Natural killer cell (primary cell): ENCODE measurements around the gene SERP2. TPM values are rescaled to one million over a fixed set of nuclear protein-coding genes. Genes with fewer than 3 reads are reported as not detected.

Source experiments
- ATAC-seq, 3 donors: fragments of 150-1000 bp in 2 of 3; fragments of 200-7000 bp in 1 of 3; cut with Tn5 transposase; 1 replicate in 1 of 3; 2 replicates in 2 of 3; pipeline ENCODE4 v1.10.0; 2021; ENCODE audit warnings: mild to moderate bottlenecking in 2 of 3, moderate library complexity in 2 of 3
- DNase-seq, 2 donors: peaks; one replicate each; pipeline versions ENCODE4 v3.0.0 to v3.0.0-alpha.2; 2013 to 2021; ENCODE audit warnings: mixed read lengths in 1 of 2
- H3K27ac ChIP-seq: one replicate; pipeline ENCODE4 v1.5.1; 2013; ENCODE audit warnings: mild to moderate bottlenecking, low read length
- H3K27me3 ChIP-seq: one replicate; pipeline ENCODE4 v1.6.1; 2013; ENCODE audit warnings: low read length; ENCODE audit not compliant: control insufficient read depth, insufficient read depth
- H3K36me3 ChIP-seq: one replicate; pipeline ENCODE4 v1.6.1; 2013; ENCODE audit warnings: low read length; ENCODE audit not compliant: control insufficient read depth, insufficient read depth
- H3K4me1 ChIP-seq: one replicate; pipeline ENCODE4 v1.6.1; 2013; ENCODE audit warnings: low read length; ENCODE audit not compliant: control insufficient read depth, insufficient read depth
- H3K4me3 ChIP-seq: one replicate; pipeline ENCODE4 v1.5.1; 2013; ENCODE audit warnings: low read length
- H3K9me3 ChIP-seq: one replicate; pipeline ENCODE4 v1.6.1; 2013; ENCODE audit warnings: low read length; ENCODE audit not compliant: control insufficient read depth, insufficient read depth
- H3K27ac Mint-ChIP-seq, 2 donors: one replicate each; pipeline ENCODE4 v1.8.0; 2022; ENCODE audit warnings: mild to moderate bottlenecking in 2 of 2, mixed read lengths in 2 of 2, moderate library complexity in 1 of 2
- H3K27me3 Mint-ChIP-seq, 2 donors: one replicate each; pipeline ENCODE4 v1.8.0; 2022; ENCODE audit warnings: low read depth in 2 of 2, mixed read lengths in 2 of 2
- H3K36me3 Mint-ChIP-seq: one replicate; pipeline ENCODE4 v1.8.0; 2022; ENCODE audit warnings: mixed read lengths
- H3K4me1 Mint-ChIP-seq, 2 donors: one replicate each; pipeline ENCODE4 v1.8.0; 2022; ENCODE audit warnings: mixed read lengths in 2 of 2
- H3K4me3 Mint-ChIP-seq: one replicate; pipeline ENCODE4 v1.8.0; 2022; ENCODE audit warnings: mild to moderate bottlenecking, moderate library complexity, mixed read lengths
- H3K9me3 Mint-ChIP-seq, 2 donors: one replicate each; pipeline ENCODE4 v1.8.0; 2022; ENCODE audit warnings: mixed read lengths in 2 of 2
- CTCF ChIP-seq: fragments of 200-600 bp; IDR thresholded peaks from one replicate; pipeline ENCODE4 v1.8.0; 2022; ENCODE audit warnings: antibody characterized with exemption
- WGBS: methylation state at CpG from one replicate; pipeline ENCODE4 v1.1.7; 2013; ENCODE audit warnings: missing lambda C conversion rate; ENCODE audit not compliant: insufficient coverage; 5-methylcytosine and 5-hydroxymethylcytosine counted together
- intact Hi-C: fragments of 100-400 bp; cut with micrococcal nuclease; formaldehyde crosslinking; loops from one replicate; pipeline ENCODE4 v1.14.2; 2022
- total RNA-seq, 4 donors: library from RNA; stranded (reverse); fragments of 120-200 nt in 1 of 4; gene quantifications; one replicate each; pipeline versions ENCODE4 v1.2.3 to v1.2.4, GENCODE V29; 2013 to 2022

The SERP2 gene
- total RNA-seq, 3 donors from 2014 or later (not counting 1 experiment from before 2014, with no cell fraction given) = 2.0 to 4.1 (median 3.2) TPM

GRCh38 chr13:44352671-44353070 lies 21.0 kb upstream of the SERP2 start:
- DNase-seq = peak; percentile 21 to 42
- Mint-ChIP-seq H3K9me3 (no peaks in the 10 kb centered on the region), H3K27me3 (no peaks in the 10 kb centered on the region), H3K36me3 (no peaks in the 10 kb centered on the region), H3K4me1 (peaks cover 27 to 30% of the 10 kb centered on the region in 2 donors), H3K27ac (peak overlapping the region; percentile 80 to 84), H3K4me3 (peak overlapping the region; percentile 66)
- H3K36me3 ChIP-seq = no peaks in the 10 kb centered on the region
- H3K27me3 ChIP-seq = no peaks in the 10 kb centered on the region
- no peaks in the 10 kb centered on the region for H3K9me3 ChIP-seq
- H3K4me1 ChIP-seq = peaks cover 25% of the 10 kb centered on the region
- intact Hi-C loops = loop anchor here (10.0 kb wide), 1 partner anchor 268 kb away; no protein-coding TSS in a partner anchor
- peak; percentile 81 to 89 (median 85) for ATAC-seq
- no peak for TF ChIP-seq CTCF
- H3K27ac ChIP-seq = peak overlapping the region; percentile 63
- WGBS = 22% methylated on average over 2 of the region's 2 CpGs
- H3K4me3 ChIP-seq = no peak overlapping the region

- Mint-ChIP-seq H3K27ac (no peak overlapping the region), H3K4me3 (no peak overlapping the region), H3K9me3 (no peaks in the 10 kb centered on the region), H3K36me3 (no peaks in the 10 kb centered on the region), H3K27me3 (peaks cover 0 to 3% of the 10 kb centered on the region in 2 donors), H3K4me1 (peaks cover 27 to 30% of the 10 kb centered on the region in 2 donors)
- DNase-seq (no peak), ATAC-seq (no peak)
- no peak overlapping the region for H3K27ac ChIP-seq
- WGBS = 100% methylated on average over 1 of the region's 1 CpG
- no peak overlapping the region for H3K4me3 ChIP-seq
- intact Hi-C loops = loop anchor here (10.0 kb wide), 1 partner anchor 270 kb away; no protein-coding TSS in a partner anchor
- no peak for TF ChIP-seq CTCF
- no peaks in the 10 kb centered on the region for H3K36me3 ChIP-seq
- peaks cover 25% of the 10 kb centered on the region for H3K4me1 ChIP-seq
- no peaks in the 10 kb centered on the region for H3K9me3 ChIP-seq
- H3K27me3 ChIP-seq = no peaks in the 10 kb centered on the region
Observed at GRCh38 chr13:44354331-44354730, 19.3 kb upstream of the SERP2 start.

- no peak overlapping the region for H3K4me3 Mint-ChIP-seq
- no peaks in the 10 kb centered on the region for H3K36me3 ChIP-seq
- WGBS = 67% methylated on average over 3 of the region's 3 CpGs
- no peaks in the 10 kb centered on the region for H3K9me3 ChIP-seq
- DNase-seq = no peak
- TF ChIP-seq CTCF = no peak
- no peak overlapping the region for H3K27ac ChIP-seq
- H3K27me3 ChIP-seq = no peaks in the 10 kb centered on the region
- no peak for ATAC-seq
- H3K9me3 Mint-ChIP-seq = no peaks in the 10 kb centered on the region
- H3K27ac Mint-ChIP-seq = no peak overlapping the region
- no peaks in the 10 kb centered on the region for H3K36me3 Mint-ChIP-seq
- peaks cover 25% of the 10 kb centered on the region for H3K4me1 ChIP-seq
- intact Hi-C loops = loop anchor here (10.0 kb wide), 1 partner anchor 270 kb away; no protein-coding TSS in a partner anchor
- H3K4me3 ChIP-seq = no peak overlapping the region
- peaks cover 27 to 30% of the 10 kb centered on the region in 2 donors for H3K4me1 Mint-ChIP-seq
- peaks cover 0 to 3% of the 10 kb centered on the region in 2 donors for H3K27me3 Mint-ChIP-seq
Observed at GRCh38 chr13:44354884-44355283, 18.7 kb upstream of the SERP2 start.

- no peak for ATAC-seq
- no peak overlapping the region for H3K27ac ChIP-seq
- H3K27ac Mint-ChIP-seq = no peak overlapping the region
- H3K27me3 Mint-ChIP-seq = peaks cover 0 to 3% of the 10 kb centered on the region in 2 donors
- no peak overlapping the region for H3K4me3 Mint-ChIP-seq
- H3K36me3 Mint-ChIP-seq = no peaks in the 10 kb centered on the region
- no peak for TF ChIP-seq CTCF
- no peaks in the 10 kb centered on the region for H3K27me3 ChIP-seq
- intact Hi-C loops = loop anchor here (10.0 kb wide), 1 partner anchor 271 kb away; no protein-coding TSS in a partner anchor
- no peak for DNase-seq
- H3K4me1 Mint-ChIP-seq = peaks cover 27 to 30% of the 10 kb centered on the region in 2 donors
- H3K4me3 ChIP-seq = no peak overlapping the region
- H3K4me1 ChIP-seq = peaks cover 25% of the 10 kb centered on the region
- no peaks in the 10 kb centered on the region for H3K9me3 Mint-ChIP-seq
- no peaks in the 10 kb centered on the region for H3K36me3 ChIP-seq
- WGBS = 100% methylated on average over 2 of the region's 3 CpGs
- H3K9me3 ChIP-seq = no peaks in the 10 kb centered on the region
Observed at GRCh38 chr13:44355621-44356020, 18.0 kb upstream of the SERP2 start.
